ENCODE data around the gene INPP4B. TPM values are rescaled to one million over a fixed set of nuclear protein-coding genes. Genes with fewer than 3 reads are reported as not detected.

INPP4B gene
- total and polyA plus RNA-seq, 2 experiments from 2014 or later: 20.3 to 27.5 TPM

- no peaks in the 10 kb centered on the region for H3F3A ChIP-seq (ENCODE audit: insufficient read depth)
- WGBS, 2 experiments (ENCODE audit: low coverage in 1 of 2, low lambda C conversion rate in 2 of 2, missing lambda C conversion rate in 2 of 2): 89 to 93% methylated on average over 2 of the region's 2 CpGs
- in situ Hi-C loops (cut with MboI): no loop called here
- H3K79me2 ChIP-seq (ENCODE audit: insufficient read depth): no peaks in the 10 kb centered on the region
- no peak for DNase-seq
- TF ChIP-seq EZH2phosphoT487 (IDR thresholded peaks at IDR 0.05; ENCODE audit: insufficient read depth, low read depth): no peak
- no peak for TF ChIP-seq EZH2 (IDR thresholded peaks at IDR 0.05; ENCODE audit: insufficient read depth, poor library complexity, severe bottlenecking)
- no peaks in the 10 kb centered on the region for H4K20me1 ChIP-seq (ENCODE audit: insufficient read depth)
- no peak overlapping the region for H3K9ac ChIP-seq
- no peaks in the 10 kb centered on the region for H3K36me3 ChIP-seq (ENCODE audit: low read depth)
- no peak overlapping the region for H2AFZ ChIP-seq
- no peak overlapping the region for H3K4me2 ChIP-seq (ENCODE audit: unreplicated experiment)
- H3K9me2 ChIP-seq (ENCODE audit: insufficient read depth): no peaks in the 10 kb centered on the region
- H3K4me3 ChIP-seq: no peak overlapping the region
- no peaks in the 10 kb centered on the region for H3K27me3 ChIP-seq (replicated peaks; ENCODE audit: insufficient read depth)
- H3K27ac ChIP-seq: no peak overlapping the region
- no peaks in the 10 kb centered on the region for H3K9me3 ChIP-seq (ENCODE audit: low read depth)
- no peaks in the 10 kb centered on the region; the same call in 1 of the 2 replicates for H3K4me1 ChIP-seq (ENCODE audit: insufficient read depth)
These were observed 406.0 kb downstream of the INPP4B start for GRCh38 chr4:142440093-142440492.

GRCh38 chr4:142435599-142436235 lies 410.4 kb downstream of the INPP4B start:
- Histone ChIP-seq H2AFZ (no peak overlapping the region), H3K4me3 (no peak overlapping the region), H3K79me2 (ENCODE audit: insufficient read depth) (no peaks in the 10 kb centered on the region), H3K27me3 (replicated peaks; ENCODE audit: insufficient read depth) (no peaks in the 10 kb centered on the region), H3K4me2 (ENCODE audit: unreplicated experiment) (no peak overlapping the region), H3K36me3 (ENCODE audit: low read depth) (no peaks in the 10 kb centered on the region), H3K4me1 (ENCODE audit: insufficient read depth) (no peaks in the 10 kb centered on the region; the same call in 1 of the 2 replicates), H4K20me1 (ENCODE audit: insufficient read depth) (no peaks in the 10 kb centered on the region), H3K9me2 (ENCODE audit: insufficient read depth) (no peaks in the 10 kb centered on the region), H3F3A (ENCODE audit: insufficient read depth) (no peaks in the 10 kb centered on the region), H3K9ac (no peak overlapping the region), H3K27ac (no peak overlapping the region), H3K9me3 (ENCODE audit: low read depth) (no peaks in the 10 kb centered on the region)
- no peak for TF ChIP-seq EZH2 (IDR thresholded peaks at IDR 0.05; ENCODE audit: insufficient read depth, poor library complexity, severe bottlenecking)
- no peak for TF ChIP-seq EZH2phosphoT487 (IDR thresholded peaks at IDR 0.05; ENCODE audit: insufficient read depth, low read depth)
- no peak for DNase-seq
- in situ Hi-C loops (cut with MboI): no loop called here
- 80 to 85% methylated on average over 8 of the region's 8 CpGs for WGBS, 2 experiments (ENCODE audit: low coverage in 1 of 2, low lambda C conversion rate in 2 of 2, missing lambda C conversion rate in 2 of 2)

- in situ Hi-C loops (cut with MboI): no loop called here
- H3K27me3 ChIP-seq (replicated peaks; ENCODE audit: insufficient read depth): no peaks in the 10 kb centered on the region
These were observed 411.4 kb downstream of the INPP4B start for GRCh38 chr4:142434519-142435224.

DNA sequence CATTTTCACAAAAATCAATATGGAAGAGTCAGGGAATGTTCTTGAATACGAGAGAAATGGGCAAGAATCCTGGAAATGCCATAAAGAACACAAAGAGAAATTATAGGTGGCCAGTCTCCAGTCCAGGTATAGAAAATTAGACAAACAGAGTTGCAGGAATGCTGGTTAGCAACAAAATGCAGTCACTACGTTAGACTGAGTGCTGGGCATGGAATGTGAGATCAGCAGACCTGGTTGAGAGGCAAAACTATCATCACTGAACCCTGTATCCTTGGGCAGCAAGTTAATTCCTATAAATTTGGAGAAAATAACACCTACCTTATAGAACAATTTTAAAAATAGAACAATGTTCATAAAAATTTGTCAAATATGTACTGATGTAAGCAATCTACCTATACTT lies 417.4 kb downstream of the INPP4B start:
- H3F3A ChIP-seq (ENCODE audit: insufficient read depth): no peaks in the 10 kb centered on the region
- 82 to 88% methylated on average over 2 of the region's 2 CpGs for WGBS, 2 experiments (ENCODE audit: low coverage in 1 of 2, low lambda C conversion rate in 2 of 2, missing lambda C conversion rate in 2 of 2)
- no peaks in the 10 kb centered on the region for H4K20me1 ChIP-seq (ENCODE audit: insufficient read depth)
- H2AFZ ChIP-seq: no peak overlapping the region
- no peaks in the 10 kb centered on the region for H3K79me2 ChIP-seq (ENCODE audit: insufficient read depth)
- in situ Hi-C loops (cut with MboI): no loop called here
- H3K4me1 ChIP-seq (ENCODE audit: insufficient read depth): no peaks in the 10 kb centered on the region
- H3K9me2 ChIP-seq (ENCODE audit: insufficient read depth): no peaks in the 10 kb centered on the region
- no peaks in the 10 kb centered on the region for H3K9me3 ChIP-seq (ENCODE audit: low read depth)
- no peak overlapping the region for H3K9ac ChIP-seq
- TF ChIP-seq EZH2 (IDR thresholded peaks at IDR 0.05; ENCODE audit: insufficient read depth, poor library complexity, severe bottlenecking): no peak
- no peak for TF ChIP-seq EZH2phosphoT487 (IDR thresholded peaks at IDR 0.05; ENCODE audit: insufficient read depth, low read depth)
- no peak overlapping the region for H3K4me3 ChIP-seq
- no peaks in the 10 kb centered on the region for H3K27me3 ChIP-seq (replicated peaks; ENCODE audit: insufficient read depth)
- H3K4me2 ChIP-seq (ENCODE audit: unreplicated experiment): no peak overlapping the region
- no peak overlapping the region for H3K27ac ChIP-seq
- H3K36me3 ChIP-seq (ENCODE audit: low read depth): 0 out of 2 replicates have a peak, but pooled peaks cover 3% of the 10 kb centered on the region
- DNase-seq: no peak

More at GRCh38 chr4:142434519-142435224, 411.4 kb downstream of the INPP4B start:
- H4K20me1 ChIP-seq (ENCODE audit: insufficient read depth): no peaks in the 10 kb centered on the region
- H3K4me1 ChIP-seq (ENCODE audit: insufficient read depth): no peaks in the 10 kb centered on the region; the same call in 1 of the 2 replicates
- no peak overlapping the region for H3K27ac ChIP-seq
- H2AFZ ChIP-seq: no peak overlapping the region
- no peak overlapping the region for H3K9ac ChIP-seq
- WGBS, 2 experiments (ENCODE audit: low coverage in 1 of 2, low lambda C conversion rate in 2 of 2, missing lambda C conversion rate in 2 of 2): 98% methylated on average over 2 of the region's 2 CpGs
- no peak overlapping the region for H3K4me3 ChIP-seq
- no peaks in the 10 kb centered on the region for H3K79me2 ChIP-seq (ENCODE audit: insufficient read depth)
- no peaks in the 10 kb centered on the region for H3K36me3 ChIP-seq (ENCODE audit: low read depth)
- TF ChIP-seq EZH2phosphoT487 (IDR thresholded peaks at IDR 0.05; ENCODE audit: insufficient read depth, low read depth) (no peak), EZH2 (IDR thresholded peaks at IDR 0.05; ENCODE audit: insufficient read depth, poor library complexity, severe bottlenecking) (no peak)
- no peaks in the 10 kb centered on the region for H3F3A ChIP-seq (ENCODE audit: insufficient read depth)
- H3K4me2 ChIP-seq (ENCODE audit: unreplicated experiment): no peak overlapping the region
- H3K9me2 ChIP-seq (ENCODE audit: insufficient read depth): no peaks in the 10 kb centered on the region
- no peak for DNase-seq
- H3K9me3 ChIP-seq (ENCODE audit: low read depth): no peaks in the 10 kb centered on the region

Measured in GM23248 (cell line).